C4-2B (cell line): ENCODE data around the gene ATAD3C.
A peak's percentile ranks its signal among the peaks of the same experiment; 100 is the strongest.
"Not testable (repeated sequence)": the region's sequence is repeated elsewhere in the genome, so short reads cannot be mapped to it uniquely, and the experiment has no call there.

Source experiments
- H3K27ac ChIP-seq: fragments of 450-650 bp; 2 replicates; pipeline ENCODE4 v1.5.1; 2017
- ZFX ChIP-seq: fragments of 450-650 bp; IDR thresholded peaks from 2 replicates; pipeline ENCODE4 v1.6.1; 2017
- TF ChIP-seq, protein P1 (sequence below): fragments of 450-650 bp; conservative IDR thresholded peaks from 2 replicates; pipeline ENCODE4 v1.5.1; 2017; ENCODE audit warnings: mild to moderate bottlenecking

Gene ATAD3C

DNA sequence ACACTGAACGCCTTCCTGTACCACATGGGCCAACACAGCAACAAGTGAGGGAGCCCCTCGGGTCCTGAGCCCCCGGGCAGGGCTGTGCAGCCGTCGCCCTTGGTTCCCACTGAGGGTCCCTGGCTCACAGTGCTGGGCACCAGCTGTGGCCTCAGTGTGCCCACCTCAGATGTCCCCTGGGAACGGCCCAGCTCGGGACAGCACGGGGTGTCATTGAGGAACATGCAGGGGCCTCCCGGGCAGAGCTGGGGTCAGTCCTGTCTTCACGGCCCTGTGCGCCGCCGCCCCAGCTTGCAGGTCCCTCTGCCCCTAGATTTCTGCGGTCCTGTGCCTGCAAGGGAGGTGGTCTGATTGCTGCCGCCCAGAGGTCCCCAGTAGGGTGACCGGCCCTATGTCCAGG is 39.7 kb downstream of the ATAD3C start:
- TF ChIP-seq ZFX: no peak
- TF ChIP-seq, protein P1, sequence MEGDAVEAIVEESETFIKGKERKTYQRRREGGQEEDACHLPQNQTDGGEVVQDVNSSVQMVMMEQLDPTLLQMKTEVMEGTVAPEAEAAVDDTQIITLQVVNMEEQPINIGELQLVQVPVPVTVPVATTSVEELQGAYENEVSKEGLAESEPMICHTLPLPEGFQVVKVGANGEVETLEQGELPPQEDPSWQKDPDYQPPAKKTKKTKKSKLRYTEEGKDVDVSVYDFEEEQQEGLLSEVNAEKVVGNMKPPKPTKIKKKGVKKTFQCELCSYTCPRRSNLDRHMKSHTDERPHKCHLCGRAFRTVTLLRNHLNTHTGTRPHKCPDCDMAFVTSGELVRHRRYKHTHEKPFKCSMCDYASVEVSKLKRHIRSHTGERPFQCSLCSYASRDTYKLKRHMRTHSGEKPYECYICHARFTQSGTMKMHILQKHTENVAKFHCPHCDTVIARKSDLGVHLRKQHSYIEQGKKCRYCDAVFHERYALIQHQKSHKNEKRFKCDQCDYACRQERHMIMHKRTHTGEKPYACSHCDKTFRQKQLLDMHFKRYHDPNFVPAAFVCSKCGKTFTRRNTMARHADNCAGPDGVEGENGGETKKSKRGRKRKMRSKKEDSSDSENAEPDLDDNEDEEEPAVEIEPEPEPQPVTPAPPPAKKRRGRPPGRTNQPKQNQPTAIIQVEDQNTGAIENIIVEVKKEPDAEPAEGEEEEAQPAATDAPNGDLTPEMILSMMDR: no peak
- no peak overlapping the region for H3K27ac ChIP-seq

DNA sequence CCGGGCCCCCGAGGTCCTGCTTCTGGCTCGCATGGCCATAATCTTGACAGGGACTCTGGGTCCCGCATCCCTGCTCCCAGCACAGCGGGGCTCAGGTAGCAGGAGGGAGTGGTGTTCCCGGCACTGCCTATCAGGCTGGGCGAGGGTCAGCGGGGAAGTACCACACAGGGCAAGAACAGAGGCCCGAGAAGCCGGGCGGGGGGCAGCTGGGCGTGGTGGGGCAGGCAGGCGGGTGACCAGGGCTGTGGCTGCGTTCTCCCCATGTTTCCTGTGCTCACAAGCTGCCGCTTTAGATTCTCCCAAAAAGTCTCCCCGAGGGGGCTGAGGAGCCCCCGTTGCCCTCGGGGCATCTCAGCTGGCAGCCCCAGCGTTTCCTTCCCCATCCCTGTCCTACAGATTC is 40.4 kb downstream of the ATAD3C start:
- H3K27ac ChIP-seq: no peak overlapping the region
- TF ChIP-seq, protein P1: no peak
- TF ChIP-seq ZFX: no peak

DNA sequence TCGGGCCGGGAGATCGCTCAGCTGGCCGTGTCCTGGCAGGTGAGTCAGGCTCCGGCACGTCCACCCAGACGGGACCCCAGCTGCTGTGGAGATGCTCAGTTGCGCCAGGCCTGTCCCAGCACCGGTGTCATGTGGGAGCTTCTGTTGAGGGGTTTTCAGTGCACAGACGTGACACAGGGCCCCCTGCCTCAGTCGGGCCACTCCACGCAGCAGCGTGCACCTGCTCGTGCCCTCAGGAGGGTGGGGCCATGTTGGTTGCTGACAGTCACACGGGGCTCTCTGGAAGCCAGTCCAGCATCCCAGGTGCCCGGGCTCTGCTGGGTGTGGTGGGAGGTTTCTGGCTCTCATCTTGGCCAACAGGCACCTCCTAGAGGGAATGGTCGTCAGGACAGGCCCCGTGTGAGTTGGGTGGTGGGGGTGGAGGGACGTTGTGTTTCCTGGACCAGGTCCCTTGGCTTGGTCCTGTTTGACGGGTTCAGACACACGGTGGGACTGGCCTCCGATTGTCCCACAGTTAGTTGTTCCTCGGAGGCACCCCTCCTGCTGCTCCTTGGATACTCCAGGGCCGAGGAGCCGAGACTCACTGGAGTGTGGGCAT is 41.2 kb downstream of the ATAD3C start:
- no peak overlapping the region for H3K27ac ChIP-seq
- no peak for TF ChIP-seq ZFX
- TF ChIP-seq, protein P1: no peak

DNA sequence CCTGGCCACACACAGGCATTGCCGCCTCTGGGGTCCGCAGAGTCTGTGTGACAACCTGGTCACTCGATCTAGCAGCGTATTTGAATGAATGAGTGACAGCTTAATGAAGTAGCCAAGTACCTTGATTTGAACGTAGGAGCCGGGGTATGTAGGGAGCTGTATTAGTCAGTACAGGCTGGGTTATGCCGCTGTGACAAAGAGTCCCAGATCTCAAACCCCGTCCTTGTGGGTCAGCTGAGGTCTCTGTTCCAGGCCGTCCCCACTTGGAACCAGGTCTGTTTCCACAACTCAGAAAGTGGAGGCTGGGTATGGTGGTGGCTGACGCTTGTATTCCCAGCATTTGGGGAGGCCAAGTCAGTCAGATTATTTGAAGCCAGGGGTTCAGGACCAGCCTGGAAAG is 42.1 kb downstream of the ATAD3C start:
- no peak overlapping the region for H3K27ac ChIP-seq
- TF ChIP-seq, protein P1: no peak
- TF ChIP-seq ZFX: no peak

DNA sequence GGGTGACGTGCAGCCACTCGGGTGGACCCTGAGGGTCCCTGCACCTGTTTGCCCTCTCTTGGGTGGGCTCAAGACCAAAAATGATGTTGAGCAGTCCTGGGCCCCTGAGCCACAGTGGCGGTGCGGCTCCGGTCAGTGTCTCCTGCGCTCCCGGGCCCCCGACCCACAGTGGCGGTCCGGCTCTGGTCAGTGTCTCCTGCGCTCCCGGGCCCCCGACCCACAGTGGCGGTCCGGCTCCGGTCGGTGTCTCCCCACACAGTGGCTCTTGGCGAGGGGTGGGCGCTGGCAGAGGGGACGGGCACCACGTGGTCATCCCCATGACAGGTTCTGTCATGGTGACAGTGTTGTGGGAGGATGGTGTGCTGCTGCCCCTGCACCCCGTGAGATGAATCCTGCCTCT is 44.8 kb downstream of the ATAD3C start:
- not testable (repeated sequence) for H3K27ac ChIP-seq

DNA sequence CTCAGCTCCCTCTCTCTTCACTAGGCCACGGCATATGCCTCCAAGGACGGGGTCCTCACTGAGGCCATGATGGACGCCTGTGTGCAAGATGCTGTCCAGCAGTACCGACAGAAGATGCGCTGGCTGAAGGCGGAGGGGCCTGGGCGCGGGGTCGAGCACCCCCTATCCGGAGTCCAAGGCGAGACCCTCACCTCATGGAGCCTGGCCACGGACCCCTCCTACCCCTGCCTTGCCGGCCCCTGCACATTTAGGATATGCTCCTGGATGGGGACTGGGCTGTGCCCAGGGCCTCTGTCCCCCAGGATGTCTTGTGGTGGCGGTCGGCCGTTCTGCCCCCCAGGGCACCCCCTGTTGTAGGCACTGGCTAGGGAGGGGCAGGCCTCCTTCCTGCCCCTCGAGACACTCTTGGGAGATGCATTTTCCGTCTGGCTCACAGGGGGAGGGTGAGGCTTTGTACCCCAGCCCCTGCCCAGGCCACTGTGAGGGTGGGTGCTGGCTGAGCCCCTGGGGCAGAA is 46.0 kb downstream of the ATAD3C start:
- not testable (repeated sequence) for H3K27ac ChIP-seq

DNA sequence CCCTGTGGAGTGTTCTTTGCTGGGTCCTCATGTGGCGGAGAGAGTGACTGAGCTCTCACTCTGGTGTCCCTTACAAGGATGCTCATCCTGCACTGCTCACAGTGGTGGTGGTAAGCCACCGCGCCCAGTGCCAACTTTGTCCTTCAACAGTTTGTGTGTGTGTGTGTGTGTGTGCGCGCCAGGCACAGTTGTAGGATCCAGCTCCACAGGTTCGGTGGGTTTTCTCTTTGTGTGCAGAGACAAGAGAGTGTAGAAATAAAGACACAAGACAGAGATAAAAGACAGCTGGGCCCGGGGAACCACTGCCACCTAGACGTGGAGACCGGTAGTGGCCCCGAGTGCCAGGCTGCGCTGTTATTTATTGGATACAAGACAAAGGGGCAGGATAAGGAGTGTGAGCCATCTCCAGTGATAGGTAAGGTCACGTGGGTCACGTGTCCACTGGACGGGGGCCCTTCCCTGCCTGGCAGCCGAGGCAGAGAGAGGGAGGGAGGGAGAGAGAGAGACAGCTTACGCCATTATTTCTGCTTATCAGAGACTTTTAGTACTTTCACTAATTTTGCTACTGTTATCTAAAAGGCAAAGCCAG is 55.4 kb downstream of the ATAD3C start:
- peak overlapping the region; percentile 77 for H3K27ac ChIP-seq
- TF ChIP-seq, protein P1: peak; percentile 97

DNA sequence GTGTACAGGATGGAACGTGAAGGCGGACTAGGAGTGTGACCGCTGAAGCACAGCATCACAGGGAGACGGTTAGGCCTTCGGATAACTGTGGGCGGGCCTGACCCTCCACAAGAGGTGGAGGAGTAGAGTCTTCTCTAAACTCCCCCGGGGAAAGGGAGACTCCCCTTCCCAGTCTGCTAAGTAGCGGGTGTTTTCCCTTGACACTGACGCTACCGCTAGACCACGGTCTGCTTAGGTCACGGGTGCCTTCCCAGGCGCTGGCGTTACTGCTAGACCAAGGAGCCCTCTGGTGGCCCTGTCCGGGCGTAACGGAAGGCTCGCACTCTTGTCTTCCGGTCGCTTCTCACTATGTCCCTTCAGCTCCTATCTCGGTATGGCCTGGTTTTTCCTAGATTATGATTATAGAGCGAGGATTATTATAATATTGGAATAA is 55.9 kb downstream of the ATAD3C start:
- H3K27ac ChIP-seq: peak overlapping the region; percentile 77
- TF ChIP-seq, protein P1: peak; percentile 64

DNA sequence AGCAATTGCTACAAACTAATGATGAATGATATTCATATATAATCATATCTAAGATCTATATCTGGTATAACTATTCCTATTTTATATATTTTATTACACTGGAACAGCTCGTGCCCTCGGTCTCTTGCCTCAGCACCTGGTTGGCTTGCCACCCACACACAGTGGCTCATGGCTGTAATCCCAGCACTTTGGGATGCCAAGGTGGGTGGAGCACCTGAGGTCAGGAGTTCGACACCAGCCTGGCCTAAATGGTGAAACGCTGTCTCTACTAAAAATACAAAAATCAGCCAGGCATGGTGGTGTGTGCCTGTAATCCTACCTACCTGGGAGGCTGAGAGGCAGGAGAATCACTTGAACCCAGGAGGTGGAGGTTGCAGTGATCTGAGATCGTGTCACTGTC is 56.3 kb downstream of the ATAD3C start:
- peak overlapping the region; percentile 77 for H3K27ac ChIP-seq
